AG09309 (cell line): ENCODE measurements around the gene AKR1E2.
A peak's percentile ranks its signal among the peaks of the same experiment; 100 is the strongest.

ENCODE experiments used
- DNase-seq: peaks from one replicate; pipeline ENCODE4 v3.0.0-alpha.2; 2010; ENCODE audit warnings: low read depth
- H3K4me3 ChIP-seq: 2 replicates; pipeline ENCODE4 v1.5.1; 2011; ENCODE audit warnings: mild to moderate bottlenecking, low read depth, low read length, moderate library complexity; ENCODE audit not compliant: control insufficient read depth
- TF ChIP-seq, protein P1 (sequence below): IDR thresholded peaks from 2 replicates; pipeline ENCODE4 v1.5.1; 2011; ENCODE audit warnings: mild to moderate bottlenecking, low read depth, low read length, inconsistent platforms; ENCODE audit not compliant: insufficient read depth, control insufficient read depth; ENCODE audit errors: missing control alignments

Gene AKR1E2

DNA sequence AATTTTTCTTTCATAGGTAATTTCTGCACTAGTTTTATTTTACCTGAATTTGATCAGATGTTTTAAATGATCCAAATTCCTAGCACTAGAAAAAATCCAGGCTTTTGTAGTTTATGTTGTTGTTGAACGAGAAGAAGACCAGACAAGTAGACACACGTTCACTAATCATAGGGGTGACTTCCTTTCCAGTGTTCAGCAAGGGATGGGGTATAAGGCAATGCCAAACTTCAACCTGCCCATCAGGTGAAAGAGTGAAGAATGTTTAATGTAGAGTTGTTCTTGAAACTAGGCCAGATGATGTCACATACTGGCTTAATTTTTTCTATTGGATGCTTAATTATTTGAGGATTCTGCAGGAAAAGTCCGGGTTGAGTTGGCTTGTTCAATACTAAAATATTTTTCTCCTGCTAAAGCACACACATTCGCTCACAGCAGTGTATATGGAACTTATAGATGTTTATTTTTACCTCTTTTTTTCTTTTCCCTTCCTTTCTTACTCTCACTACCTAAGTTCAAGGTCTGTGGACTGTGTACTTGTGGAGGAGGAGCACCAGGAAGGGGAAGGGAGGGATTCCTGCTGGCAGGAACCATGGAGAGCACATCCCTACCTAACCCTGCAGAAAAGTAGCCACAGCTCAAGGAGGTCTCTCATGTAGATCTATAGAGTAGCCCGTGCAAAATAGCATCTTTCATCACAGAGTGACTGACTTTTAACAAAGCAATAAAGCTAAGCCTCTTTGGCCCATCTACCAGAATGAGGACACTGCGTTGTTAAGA is 23.1 kb upstream of the AKR1E2 start:
- TF ChIP-seq, protein P1, sequence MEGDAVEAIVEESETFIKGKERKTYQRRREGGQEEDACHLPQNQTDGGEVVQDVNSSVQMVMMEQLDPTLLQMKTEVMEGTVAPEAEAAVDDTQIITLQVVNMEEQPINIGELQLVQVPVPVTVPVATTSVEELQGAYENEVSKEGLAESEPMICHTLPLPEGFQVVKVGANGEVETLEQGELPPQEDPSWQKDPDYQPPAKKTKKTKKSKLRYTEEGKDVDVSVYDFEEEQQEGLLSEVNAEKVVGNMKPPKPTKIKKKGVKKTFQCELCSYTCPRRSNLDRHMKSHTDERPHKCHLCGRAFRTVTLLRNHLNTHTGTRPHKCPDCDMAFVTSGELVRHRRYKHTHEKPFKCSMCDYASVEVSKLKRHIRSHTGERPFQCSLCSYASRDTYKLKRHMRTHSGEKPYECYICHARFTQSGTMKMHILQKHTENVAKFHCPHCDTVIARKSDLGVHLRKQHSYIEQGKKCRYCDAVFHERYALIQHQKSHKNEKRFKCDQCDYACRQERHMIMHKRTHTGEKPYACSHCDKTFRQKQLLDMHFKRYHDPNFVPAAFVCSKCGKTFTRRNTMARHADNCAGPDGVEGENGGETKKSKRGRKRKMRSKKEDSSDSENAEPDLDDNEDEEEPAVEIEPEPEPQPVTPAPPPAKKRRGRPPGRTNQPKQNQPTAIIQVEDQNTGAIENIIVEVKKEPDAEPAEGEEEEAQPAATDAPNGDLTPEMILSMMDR: no peak
- no peak overlapping the region for H3K4me3 ChIP-seq
- no peak for DNase-seq

DNA sequence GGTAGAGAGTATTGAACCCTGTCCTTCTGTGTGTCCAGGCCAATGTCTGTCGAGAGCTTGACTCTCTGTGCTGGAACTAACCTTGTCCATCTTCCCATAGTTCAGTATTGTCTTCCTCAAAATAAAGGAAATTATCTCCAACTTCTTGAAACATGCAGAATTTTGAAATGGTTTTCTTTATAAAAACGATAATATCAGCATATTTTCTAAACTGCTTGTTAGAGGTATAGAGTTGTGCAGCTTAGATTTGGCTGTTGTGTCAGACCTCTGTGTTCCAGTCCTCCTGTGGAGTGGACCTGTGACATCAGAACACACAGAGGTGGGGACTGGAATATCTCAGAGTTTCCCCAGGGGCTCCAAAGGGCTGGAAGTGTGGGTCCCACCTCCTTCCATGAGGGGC is 22.2 kb upstream of the AKR1E2 start:
- no peak for DNase-seq
- no peak overlapping the region for H3K4me3 ChIP-seq
- TF ChIP-seq, protein P1: no peak

DNA sequence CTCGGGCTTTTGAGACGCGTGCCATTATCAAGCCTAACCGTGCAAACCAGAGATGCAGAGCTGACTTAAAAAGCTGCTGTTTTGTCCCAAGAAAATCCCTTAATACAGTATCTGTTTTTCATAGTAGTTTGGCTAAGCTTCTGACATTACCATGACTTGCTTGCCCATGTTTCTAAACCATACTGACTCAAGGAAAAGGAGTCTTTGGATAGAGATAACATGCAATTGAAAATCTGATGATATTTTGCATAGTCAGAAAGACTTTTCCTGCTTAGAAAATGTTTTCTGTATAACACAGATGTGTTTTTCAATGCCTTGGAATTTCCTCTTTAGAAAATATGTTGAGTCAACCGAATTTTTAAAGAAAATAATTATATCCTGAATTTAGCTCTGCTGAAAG is 21.5 kb upstream of the AKR1E2 start:
- peak; percentile 32 for DNase-seq
- TF ChIP-seq, protein P1: no peak
- no peak overlapping the region for H3K4me3 ChIP-seq

DNA sequence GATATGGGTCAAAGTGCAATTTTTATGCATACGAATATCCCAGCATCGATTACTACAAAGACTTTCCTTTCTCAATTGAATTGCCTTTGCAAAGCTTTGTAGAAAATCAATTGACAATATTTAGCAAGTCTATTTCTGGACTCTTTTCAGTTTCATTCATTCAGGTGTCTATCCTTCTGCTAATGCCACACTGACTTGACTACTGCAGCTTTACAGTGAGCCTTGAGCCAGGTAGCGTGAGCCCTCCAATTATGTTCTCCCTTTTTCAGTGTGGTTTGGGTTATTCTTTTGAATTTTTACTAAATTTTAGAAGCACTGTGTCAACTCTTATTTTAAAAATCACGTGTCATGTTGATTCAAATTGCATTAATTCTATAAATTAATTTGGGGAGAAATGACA is 19.5 kb upstream of the AKR1E2 start:
- TF ChIP-seq, protein P1: no peak
- H3K4me3 ChIP-seq: no peak overlapping the region
- no peak for DNase-seq

DNA sequence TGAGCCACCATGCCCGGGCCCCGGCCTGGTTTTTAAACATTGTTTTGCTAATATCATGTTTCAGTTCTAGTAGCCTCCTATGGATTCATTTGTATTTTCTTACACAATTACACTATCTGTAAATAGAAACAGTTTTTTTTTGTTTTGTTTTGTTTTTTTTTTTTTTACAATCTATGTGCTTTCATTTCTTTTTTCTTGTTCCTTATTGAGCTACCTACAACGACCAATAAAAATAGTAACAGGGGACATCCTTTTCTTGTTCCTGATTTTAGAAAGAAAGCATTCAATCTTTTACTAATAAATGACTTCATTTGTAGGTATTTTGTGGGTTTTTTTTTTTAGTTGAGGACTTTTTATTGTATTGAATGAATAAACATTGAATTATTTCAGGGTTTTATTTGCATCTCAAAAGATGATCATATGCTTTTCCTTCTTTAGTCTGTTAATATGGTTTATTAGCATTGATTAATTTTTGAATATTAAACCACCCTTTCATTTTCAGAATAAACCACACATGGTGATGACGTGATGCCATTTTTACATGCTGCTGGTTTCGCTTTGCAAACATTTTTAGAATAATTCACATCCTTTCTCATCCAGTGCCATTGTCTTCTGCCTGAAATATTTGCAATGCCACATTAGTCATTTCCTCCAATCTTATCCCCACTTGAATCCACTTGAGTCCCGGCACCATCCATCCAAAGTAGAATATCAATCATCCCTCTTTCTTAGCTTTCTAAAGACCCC is 18.1 kb upstream of the AKR1E2 start:
- H3K4me3 ChIP-seq: no peak overlapping the region
- DNase-seq: peak; percentile 52
- TF ChIP-seq, protein P1: no peak

DNA sequence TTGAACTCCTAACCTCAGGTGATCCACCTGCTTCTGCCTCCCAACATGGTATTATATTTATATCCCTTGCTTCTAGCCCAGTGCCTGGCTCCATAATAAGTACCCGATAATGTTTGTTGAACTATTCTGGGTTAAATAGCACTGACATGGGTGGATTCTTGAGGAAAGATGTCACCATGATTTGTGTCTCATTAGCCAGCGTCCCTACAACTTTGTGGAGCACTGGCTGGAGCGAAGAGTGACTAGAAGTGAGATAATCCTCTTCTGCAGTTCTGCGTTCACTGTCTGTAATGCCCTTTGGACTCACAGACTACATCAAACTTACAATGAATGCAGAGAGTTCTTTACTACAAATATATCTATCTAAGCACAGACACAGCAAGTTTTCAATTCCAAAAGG is 16.9 kb upstream of the AKR1E2 start:
- TF ChIP-seq, protein P1: no peak
- DNase-seq: no peak

More for the DNA sequence above, 16.9 kb upstream of the AKR1E2 start:
- H3K4me3 ChIP-seq: no peak overlapping the region
